Activated T-cell treated with anti-CD3 and anti-CD28 coated beads, Interleukin-2, amount 50 U/mL, for 24 hours (primary cell): ENCODE results near the gene CCDC87.

Source experiments
- DNase-seq: peaks from one replicate; pipeline ENCODE4 v3.0.0-alpha.2; 2020
- H3K27ac Mint-ChIP-seq: 2 replicates; pipeline ENCODE4 v1.8.0; 2020; ENCODE audit warnings: mild to moderate bottlenecking, mixed read lengths
- H3K27me3 Mint-ChIP-seq: 2 replicates; pipeline ENCODE4 v1.8.0; 2020; ENCODE audit warnings: mixed read lengths
- H3K36me3 Mint-ChIP-seq: 2 replicates; pipeline ENCODE4 v1.8.0; 2020; ENCODE audit warnings: low read depth, mixed read lengths
- H3K4me1 Mint-ChIP-seq: 2 replicates; pipeline ENCODE4 v1.8.0; 2020; ENCODE audit warnings: low read depth, mixed read lengths
- H3K4me3 Mint-ChIP-seq: 2 replicates; pipeline ENCODE4 v1.8.0; 2020; ENCODE audit warnings: mild to moderate bottlenecking, moderate library complexity, mixed read lengths
- H3K9me3 Mint-ChIP-seq: 2 replicates; pipeline ENCODE4 v1.8.0; 2020; ENCODE audit warnings: mixed read lengths

Gene CCDC87

DNA sequence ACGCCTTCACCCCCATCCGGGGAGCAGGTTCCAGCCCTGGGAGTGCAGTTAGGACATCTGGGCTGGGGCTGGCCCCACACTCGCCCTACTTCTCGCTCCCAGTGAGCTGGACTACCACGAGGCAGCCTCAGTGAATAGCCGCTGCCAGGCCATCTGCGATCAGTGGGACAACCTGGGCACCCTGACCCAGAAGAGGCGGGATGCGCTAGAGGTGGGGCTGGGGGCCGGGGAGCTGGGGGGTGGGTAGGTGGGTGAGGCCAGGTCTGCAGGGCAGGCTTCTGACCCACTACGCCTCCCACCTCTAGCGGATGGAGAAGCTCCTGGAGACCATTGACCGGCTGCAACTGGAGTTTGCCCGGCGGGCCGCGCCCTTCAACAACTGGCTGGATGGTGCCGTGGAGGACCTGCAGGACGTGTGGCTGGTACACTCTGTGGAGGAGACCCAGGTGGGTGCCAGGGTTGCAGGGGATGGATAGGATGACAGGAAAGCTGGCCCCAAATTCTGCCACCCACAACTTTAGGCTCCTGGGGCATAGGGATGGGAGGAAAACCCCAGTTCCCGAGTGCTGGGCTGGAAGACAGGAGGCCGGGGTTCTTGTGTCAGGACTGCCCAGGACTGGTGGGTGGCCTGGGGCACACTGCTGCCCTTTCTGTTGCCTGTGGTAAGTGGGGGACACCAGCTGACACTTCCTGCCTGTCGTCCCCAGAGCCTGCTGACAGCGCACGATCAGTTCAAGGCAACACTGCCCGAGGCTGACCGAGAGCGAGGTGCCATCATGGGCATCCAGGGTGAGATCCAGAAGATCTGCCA, 32.8 kb downstream of the CCDC87 start:
- Mint-ChIP-seq H3K4me1 (peaks cover 6% of the 10 kb centered on the region), H3K36me3 (no peaks in the 10 kb centered on the region), H3K4me3 (no peak overlapping the region), H3K9me3 (no peaks in the 10 kb centered on the region), H3K27ac (no peak overlapping the region), H3K27me3 (peaks cover 19% of the 10 kb centered on the region)
- no peak for DNase-seq

DNA sequence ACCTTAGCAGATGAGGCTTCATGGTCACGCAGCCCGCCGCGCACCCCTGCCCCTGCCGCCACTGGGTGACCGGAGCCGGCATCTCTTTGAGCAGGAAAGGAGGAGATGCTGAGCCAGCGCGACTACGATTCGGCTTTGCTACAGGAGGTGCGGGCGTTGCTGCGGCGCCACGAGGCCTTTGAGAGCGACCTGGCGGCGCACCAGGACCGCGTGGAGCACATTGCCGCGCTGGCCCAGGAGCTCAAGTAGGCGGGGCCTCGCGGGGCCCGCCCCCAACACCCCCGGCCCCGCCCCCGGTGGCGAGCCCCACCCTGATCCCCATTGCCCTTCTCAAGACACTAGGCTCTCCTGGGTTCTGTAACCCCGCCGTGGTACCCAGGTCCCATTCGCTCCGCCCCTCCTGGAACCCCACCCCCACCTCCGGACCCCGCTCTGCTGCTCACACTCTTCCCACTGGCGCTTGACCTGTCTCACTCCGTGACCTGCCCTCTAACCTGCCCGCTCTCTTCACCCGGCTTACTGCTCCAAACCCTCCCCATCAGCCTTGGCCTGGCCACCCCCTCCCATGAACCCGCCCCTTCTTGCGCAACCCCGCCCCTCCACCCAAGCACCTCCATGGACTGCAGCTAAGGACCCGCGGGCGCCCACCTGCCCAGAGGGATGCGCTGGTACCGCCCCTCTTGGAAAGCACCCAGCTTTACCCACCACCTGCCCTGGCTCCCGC, 33.6 kb downstream of the CCDC87 start:
- peaks cover 19% of the 10 kb centered on the region for H3K27me3 Mint-ChIP-seq
- no peaks in the 10 kb centered on the region for H3K9me3 Mint-ChIP-seq
- H3K4me3 Mint-ChIP-seq: no peak overlapping the region
- peaks cover 6% of the 10 kb centered on the region for H3K4me1 Mint-ChIP-seq
- DNase-seq: peak; percentile 63
- H3K27ac Mint-ChIP-seq: no peak overlapping the region
- H3K36me3 Mint-ChIP-seq: no peaks in the 10 kb centered on the region

DNA sequence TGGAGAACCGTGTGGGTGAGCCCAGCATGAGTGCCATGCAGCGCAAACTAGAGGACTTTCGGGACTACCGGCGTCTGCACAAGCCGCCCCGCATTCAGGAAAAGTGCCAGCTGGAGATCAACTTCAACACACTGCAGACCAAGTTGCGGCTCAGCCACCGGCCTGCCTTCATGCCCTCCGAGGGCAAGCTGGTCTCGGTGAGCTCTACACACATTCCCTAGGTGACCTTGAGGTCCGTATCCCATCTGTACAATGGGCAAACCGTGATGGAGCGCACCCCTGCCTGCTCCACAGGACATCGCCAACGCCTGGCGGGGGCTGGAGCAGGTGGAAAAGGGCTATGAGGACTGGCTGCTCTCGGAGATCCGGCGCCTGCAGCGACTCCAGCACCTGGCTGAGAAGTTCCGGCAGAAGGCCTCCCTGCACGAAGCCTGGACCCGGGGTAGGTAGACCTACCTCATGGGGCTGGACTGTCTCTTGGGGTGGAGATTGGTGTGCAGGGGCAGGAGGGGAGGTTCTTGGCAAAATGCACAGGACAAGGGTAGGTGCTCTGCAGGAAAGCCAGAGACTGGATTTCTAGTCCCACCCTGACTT, 35.0 kb downstream of the CCDC87 start:
- H3K27ac Mint-ChIP-seq: no peak overlapping the region
- no peaks in the 10 kb centered on the region for H3K36me3 Mint-ChIP-seq
- DNase-seq: no peak
- no peaks in the 10 kb centered on the region for H3K9me3 Mint-ChIP-seq
- H3K4me1 Mint-ChIP-seq: peaks cover 6% of the 10 kb centered on the region
- no peak overlapping the region for H3K4me3 Mint-ChIP-seq
- H3K27me3 Mint-ChIP-seq: peaks cover 19% of the 10 kb centered on the region

DNA sequence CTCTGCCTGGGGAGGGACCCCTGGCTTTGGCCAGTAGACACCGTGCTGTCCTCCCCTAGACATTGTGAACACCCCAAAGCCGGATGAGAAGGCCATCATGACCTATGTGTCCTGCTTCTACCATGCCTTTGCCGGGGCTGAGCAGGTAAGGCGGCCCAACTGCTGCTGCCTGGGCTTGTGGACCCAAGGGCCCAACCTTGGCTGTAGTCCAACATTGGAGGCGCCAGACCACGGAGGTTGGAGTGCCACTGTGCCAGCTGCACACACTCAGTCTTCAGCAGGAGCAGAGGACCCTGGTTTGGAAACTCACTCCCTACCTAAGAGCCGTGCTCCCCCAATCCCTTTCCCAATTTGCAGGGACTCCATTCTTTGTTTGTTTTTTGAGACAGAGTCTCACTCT, 36.8 kb downstream of the CCDC87 start:
- Mint-ChIP-seq H3K27me3 (peaks cover 19% of the 10 kb centered on the region), H3K27ac (no peak overlapping the region), H3K4me1 (peaks cover 6% of the 10 kb centered on the region), H3K9me3 (no peaks in the 10 kb centered on the region), H3K4me3 (no peak overlapping the region), H3K36me3 (no peaks in the 10 kb centered on the region)
- DNase-seq: no peak

DNA sequence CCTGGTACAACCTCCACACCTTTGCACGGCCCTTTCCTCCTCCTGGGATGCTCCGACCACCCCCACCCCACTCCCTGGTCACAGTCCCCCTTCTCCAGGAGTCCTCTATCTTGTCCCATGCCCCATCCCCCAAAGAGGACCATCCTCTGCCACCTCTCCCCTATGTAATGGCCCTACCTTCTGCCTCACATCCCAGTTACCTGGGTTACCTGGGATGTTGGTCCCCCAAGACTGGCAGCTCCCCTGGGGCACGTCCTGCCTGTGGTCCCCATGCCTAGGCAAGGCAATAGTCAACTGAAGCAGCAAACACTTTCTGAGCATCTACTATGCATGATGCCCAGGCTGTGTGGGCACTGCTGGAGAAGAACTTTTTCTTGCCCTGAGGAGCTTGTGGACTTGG, 37.4 kb downstream of the CCDC87 start:
- Mint-ChIP-seq H3K9me3 (no peaks in the 10 kb centered on the region), H3K4me1 (peaks cover 6% of the 10 kb centered on the region), H3K27ac (no peak overlapping the region), H3K36me3 (no peaks in the 10 kb centered on the region), H3K27me3 (peaks cover 19% of the 10 kb centered on the region), H3K4me3 (no peak overlapping the region)
- DNase-seq: no peak

GRCh38 chr11:66554602-66555001, 38.3 kb downstream of the CCDC87 start:
- Mint-ChIP-seq H3K27ac (no peak overlapping the region), H3K9me3 (no peaks in the 10 kb centered on the region), H3K27me3 (peaks cover 19% of the 10 kb centered on the region), H3K36me3 (no peaks in the 10 kb centered on the region), H3K4me1 (peaks cover 6% of the 10 kb centered on the region), H3K4me3 (no peak overlapping the region)
- no peak for DNase-seq

- Mint-ChIP-seq H3K27ac (no peak overlapping the region), H3K9me3 (no peaks in the 10 kb centered on the region), H3K4me1 (peaks cover 6% of the 10 kb centered on the region), H3K36me3 (no peaks in the 10 kb centered on the region), H3K27me3 (no peaks in the 10 kb centered on the region), H3K4me3 (no peak overlapping the region)
- DNase-seq: no peak
Measured at GRCh38 chr11:66550887-66551286, 42.0 kb downstream of the CCDC87 start.

DNA sequence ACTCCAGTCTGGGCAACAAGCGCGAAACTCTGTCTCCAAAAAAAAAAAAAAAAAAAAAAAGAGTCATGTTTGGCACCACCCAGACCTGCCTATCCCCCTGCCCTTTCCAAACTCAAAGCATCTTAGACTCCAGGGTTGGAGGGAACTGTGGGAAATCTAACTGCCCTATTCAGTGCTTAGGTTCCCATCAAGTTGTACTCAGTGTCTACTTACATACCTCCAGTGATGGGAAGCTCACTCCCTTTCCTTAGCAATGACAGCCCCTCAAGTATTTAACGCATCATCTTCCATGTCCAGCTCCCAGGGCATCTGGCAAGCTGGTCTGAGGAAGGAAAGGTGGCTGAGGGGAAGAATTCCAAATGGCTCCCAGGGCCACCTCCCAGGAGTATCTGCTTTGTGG, 43.2 kb downstream of the CCDC87 start:
- H3K4me1 Mint-ChIP-seq: peaks cover 10% of the 10 kb centered on the region
- no peak overlapping the region for H3K27ac Mint-ChIP-seq
- H3K4me3 Mint-ChIP-seq: no peak overlapping the region
- no peaks in the 10 kb centered on the region for H3K9me3 Mint-ChIP-seq
- H3K27me3 Mint-ChIP-seq: no peaks in the 10 kb centered on the region
- H3K36me3 Mint-ChIP-seq: peaks cover 4% of the 10 kb centered on the region
- no peak for DNase-seq

DNA sequence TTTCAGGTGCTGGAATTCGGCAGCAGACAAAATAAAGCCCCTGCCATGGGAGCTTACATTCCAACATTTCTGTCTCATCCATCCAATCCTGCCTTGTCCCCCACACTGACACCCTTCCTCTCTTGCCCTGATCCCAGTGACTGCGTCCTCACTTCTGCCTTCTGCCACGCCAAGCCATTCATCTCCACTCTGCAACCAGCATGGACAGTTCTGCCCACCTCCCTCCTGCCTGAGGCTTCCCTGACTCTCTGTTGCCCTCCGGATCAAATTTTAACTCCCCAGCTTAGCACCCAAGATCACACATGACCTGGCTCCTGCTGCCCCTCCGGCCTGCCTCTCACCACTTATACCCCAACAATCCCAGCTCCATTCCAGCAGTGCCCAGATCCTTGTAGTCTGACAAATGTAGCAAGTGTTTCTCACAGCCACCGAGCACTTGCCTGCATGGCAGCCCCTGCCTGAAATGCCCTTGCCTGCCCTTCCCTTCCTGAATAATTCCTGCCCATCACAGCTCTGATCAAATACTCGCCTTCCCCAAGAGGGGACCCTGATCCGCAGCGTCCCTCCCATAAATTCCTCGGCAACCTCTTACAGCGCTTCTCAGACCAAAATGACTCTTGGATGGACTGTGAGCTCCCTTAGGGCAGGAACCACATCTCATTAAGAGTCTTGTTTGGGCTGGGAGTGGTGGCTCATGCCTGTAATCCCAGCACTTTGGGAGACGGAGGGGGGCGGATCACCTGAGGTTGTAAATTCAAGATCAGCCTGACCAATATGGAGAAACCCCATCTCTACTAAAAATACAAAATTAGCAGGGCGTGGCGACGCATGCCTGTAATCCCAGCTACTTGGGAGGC, 43.9 kb downstream of the CCDC87 start:
- Mint-ChIP-seq H3K27me3 (no peaks in the 10 kb centered on the region), H3K27ac (no peak overlapping the region), H3K9me3 (no peaks in the 10 kb centered on the region), H3K4me3 (no peak overlapping the region), H3K4me1 (peaks cover 15% of the 10 kb centered on the region), H3K36me3 (peaks cover 4% of the 10 kb centered on the region)
- no peak for DNase-seq

GRCh38 chr11:66548041-66548440, 44.8 kb downstream of the CCDC87 start:
- H3K36me3 Mint-ChIP-seq: peaks cover 9% of the 10 kb centered on the region
- H3K4me1 Mint-ChIP-seq: peaks cover 24% of the 10 kb centered on the region
- no peak for DNase-seq
- no peaks in the 10 kb centered on the region for H3K27me3 Mint-ChIP-seq
- H3K27ac Mint-ChIP-seq: no peak overlapping the region
- no peak overlapping the region for H3K4me3 Mint-ChIP-seq
- H3K9me3 Mint-ChIP-seq: no peaks in the 10 kb centered on the region

GRCh38 chr11:66547662-66548009, 45.2 kb downstream of the CCDC87 start:
- no peaks in the 10 kb centered on the region for H3K27me3 Mint-ChIP-seq
- no peak overlapping the region for H3K27ac Mint-ChIP-seq
- H3K9me3 Mint-ChIP-seq: no peaks in the 10 kb centered on the region
- peaks cover 27% of the 10 kb centered on the region for H3K4me1 Mint-ChIP-seq
- no peak overlapping the region for H3K4me3 Mint-ChIP-seq
- peaks cover 12% of the 10 kb centered on the region for H3K36me3 Mint-ChIP-seq
- DNase-seq: no peak

DNA sequence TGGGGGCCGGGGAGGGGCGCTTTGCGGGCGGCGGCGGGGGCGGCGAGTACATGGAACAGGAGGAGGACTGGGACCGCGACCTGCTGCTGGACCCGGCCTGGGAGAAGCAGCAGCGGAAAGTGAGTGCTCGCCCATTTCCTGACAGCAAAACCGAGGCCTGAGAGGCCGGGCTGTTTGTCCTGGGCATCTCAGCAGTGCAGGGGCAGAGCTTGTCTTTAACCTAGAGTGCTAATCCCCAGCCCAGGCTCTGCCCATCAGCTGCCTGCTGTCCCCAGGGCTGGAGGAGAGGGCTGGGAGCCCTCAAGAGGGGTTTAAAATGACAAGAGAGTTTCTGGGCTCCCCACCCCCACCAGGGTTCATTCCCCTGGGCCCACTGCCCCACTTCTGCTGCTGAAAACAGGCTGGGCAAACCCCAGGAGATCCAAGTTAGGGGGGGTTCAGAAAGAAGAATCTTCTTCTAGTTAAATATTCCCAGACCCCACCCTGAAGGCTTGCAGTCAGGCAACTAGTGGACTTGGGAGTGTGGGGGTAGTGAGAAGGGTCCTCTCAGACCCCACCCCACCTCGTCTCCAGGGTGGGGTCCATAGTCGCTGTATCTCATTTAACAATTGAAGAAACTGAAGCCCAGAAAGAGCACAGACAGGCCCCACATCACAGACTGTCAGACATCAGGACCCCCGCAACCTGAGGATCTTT, 45.7 kb downstream of the CCDC87 start:
- H3K9me3 Mint-ChIP-seq: no peaks in the 10 kb centered on the region
- H3K27ac Mint-ChIP-seq: peak overlapping the region; percentile 44
- peaks cover 30% of the 10 kb centered on the region for H3K4me1 Mint-ChIP-seq
- peaks cover 17% of the 10 kb centered on the region for H3K36me3 Mint-ChIP-seq
- H3K27me3 Mint-ChIP-seq: no peaks in the 10 kb centered on the region
- no peak for DNase-seq
- H3K4me3 Mint-ChIP-seq: peak overlapping the region; percentile 86

- H3K27ac Mint-ChIP-seq: peak within 1 kb of the TSS; percentile 74
- no peaks in the 10 kb centered on the region for H3K27me3 Mint-ChIP-seq
- DNase-seq: no peak
- H3K4me1 Mint-ChIP-seq: peaks cover 30% of the 10 kb centered on the region
- H3K4me3 Mint-ChIP-seq: peak within 1 kb of the TSS; percentile 86
- H3K36me3 Mint-ChIP-seq: peaks cover 23% of the 10 kb centered on the region
- no peaks in the 10 kb centered on the region for H3K9me3 Mint-ChIP-seq
Measured at GRCh38 chr11:66546368-66546965, 46.4 kb downstream of the CCDC87 start, which contains the start of gene ACTN3. TSS of gene ACTN3 (plus strand) at chr11:66546903. CDS start at chr11:66546938, 35 bp downstream.
